ENCODE results near the gene SMIM1.

DNA sequence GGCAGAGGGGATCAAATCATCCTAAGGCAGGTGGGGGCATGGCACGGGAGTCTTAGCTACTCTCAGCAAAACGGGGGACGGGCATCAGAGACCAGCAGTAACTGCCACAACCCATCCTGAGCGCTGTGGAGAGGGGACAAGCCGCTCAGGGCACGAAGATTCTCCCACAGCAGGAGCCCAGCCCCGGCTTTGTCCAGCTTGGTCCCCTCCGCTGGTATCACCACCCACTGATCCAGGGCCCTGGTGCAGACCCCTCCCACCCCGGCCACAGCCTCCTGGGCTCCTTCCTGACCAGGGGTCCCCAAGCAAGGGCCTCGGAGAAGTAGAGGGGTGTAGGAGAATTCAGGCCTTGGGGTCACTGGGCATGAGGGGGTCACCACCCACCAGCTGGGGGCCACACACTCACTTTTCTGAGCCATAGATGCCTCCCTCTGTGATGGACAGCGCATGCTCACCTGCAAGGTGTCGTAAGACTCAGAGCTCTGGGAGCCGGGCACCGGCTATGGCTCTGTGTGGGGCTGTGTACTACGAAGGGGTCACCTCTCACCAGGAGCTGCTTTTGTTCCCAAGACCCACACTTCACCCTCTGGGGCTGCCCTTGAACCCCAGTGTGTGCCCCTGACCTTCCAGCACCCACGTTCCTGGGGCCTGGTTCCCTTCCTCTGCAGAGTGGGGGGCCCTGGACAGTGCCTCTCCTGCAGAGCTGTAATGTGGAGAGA, 2.3 kb upstream of the SMIM1 start:
- TF ChIP-seq POLR2A (IDR thresholded peaks at IDR 0.05; ENCODE audit: borderline replicate concordance, extremely low read depth, insufficient read depth, insufficient read length) = no peak
- TF ChIP-seq CTCF (IDR thresholded peaks at IDR 0.05 in 2 of 3, conservative IDR thresholded peaks at IDR 0.05 in 1 of 3; ENCODE audit: borderline replicate concordance in 1 of 3, insufficient read depth in 1 of 3, low read depth in 2 of 3, low read length in 2 of 3) = no peak
- no peak for TF ChIP-seq CEBPB (IDR thresholded peaks at IDR 0.05; ENCODE audit: low read depth)
- no peak for TF ChIP-seq JUND (IDR thresholded peaks at IDR 0.05)
- no peak for TF ChIP-seq SP1 (IDR thresholded peaks at IDR 0.05; ENCODE audit: low read depth)
- TF ChIP-seq, protein P1, sequence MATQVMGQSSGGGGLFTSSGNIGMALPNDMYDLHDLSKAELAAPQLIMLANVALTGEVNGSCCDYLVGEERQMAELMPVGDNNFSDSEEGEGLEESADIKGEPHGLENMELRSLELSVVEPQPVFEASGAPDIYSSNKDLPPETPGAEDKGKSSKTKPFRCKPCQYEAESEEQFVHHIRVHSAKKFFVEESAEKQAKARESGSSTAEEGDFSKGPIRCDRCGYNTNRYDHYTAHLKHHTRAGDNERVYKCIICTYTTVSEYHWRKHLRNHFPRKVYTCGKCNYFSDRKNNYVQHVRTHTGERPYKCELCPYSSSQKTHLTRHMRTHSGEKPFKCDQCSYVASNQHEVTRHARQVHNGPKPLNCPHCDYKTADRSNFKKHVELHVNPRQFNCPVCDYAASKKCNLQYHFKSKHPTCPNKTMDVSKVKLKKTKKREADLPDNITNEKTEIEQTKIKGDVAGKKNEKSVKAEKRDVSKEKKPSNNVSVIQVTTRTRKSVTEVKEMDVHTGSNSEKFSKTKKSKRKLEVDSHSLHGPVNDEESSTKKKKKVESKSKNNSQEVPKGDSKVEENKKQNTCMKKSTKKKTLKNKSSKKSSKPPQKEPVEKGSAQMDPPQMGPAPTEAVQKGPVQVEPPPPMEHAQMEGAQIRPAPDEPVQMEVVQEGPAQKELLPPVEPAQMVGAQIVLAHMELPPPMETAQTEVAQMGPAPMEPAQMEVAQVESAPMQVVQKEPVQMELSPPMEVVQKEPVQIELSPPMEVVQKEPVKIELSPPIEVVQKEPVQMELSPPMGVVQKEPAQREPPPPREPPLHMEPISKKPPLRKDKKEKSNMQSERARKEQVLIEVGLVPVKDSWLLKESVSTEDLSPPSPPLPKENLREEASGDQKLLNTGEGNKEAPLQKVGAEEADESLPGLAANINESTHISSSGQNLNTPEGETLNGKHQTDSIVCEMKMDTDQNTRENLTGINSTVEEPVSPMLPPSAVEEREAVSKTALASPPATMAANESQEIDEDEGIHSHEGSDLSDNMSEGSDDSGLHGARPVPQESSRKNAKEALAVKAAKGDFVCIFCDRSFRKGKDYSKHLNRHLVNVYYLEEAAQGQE (IDR thresholded peaks at IDR 0.05; ENCODE audit: low read depth) = no peak
- TF ChIP-seq ZFX (IDR thresholded peaks at IDR 0.05) = no peak
- TF ChIP-seq YY1 (IDR thresholded peaks at IDR 0.05; ENCODE audit: extremely low read depth, insufficient replicate concordance, low read depth, low read length) = no peak
- no peak for TF ChIP-seq SRF (IDR thresholded peaks at IDR 0.05; ENCODE audit: low read depth)
- no peak for TF ChIP-seq FOSL1 (IDR thresholded peaks at IDR 0.05; ENCODE audit: low read depth)
